Measurements from ENCODE around the gene TNFRSF8. TPM values are rescaled to one million over a fixed set of nuclear protein-coding genes. Genes with fewer than 3 reads are reported as not detected.
"Not testable (repeated sequence)": the region's sequence is repeated elsewhere in the genome, so short reads cannot be mapped to it uniquely, and the experiment has no call there.

Gene TNFRSF8
- total and polyA plus RNA-seq, 9 of the 15 experiments (the other 6 are each of a cell fraction or from before 2014, with no cell fraction given) = 3.5 to 38.4 (median 17.1) TPM

GRCh38 chr1:12044187-12044877 is 18.8 kb upstream of the TNFRSF8 start (continued):
- not testable (repeated sequence) for TF ChIP-seq PBX2 (CRISPR knock-in tag; IDR thresholded peaks at IDR 0.05; ENCODE audit: low read depth); NR2C2 (CRISPR knock-in tag; IDR thresholded peaks at IDR 0.05)
- peak; percentile 74 for TF ChIP-seq PBX2 (tag; conservative IDR thresholded peaks at IDR 0.05; ENCODE audit: low read depth)
- peak; percentile 39; the same call in 1 of the 2 replicates for TF ChIP-seq ZNF766 (CRISPR knock-in tag; conservative IDR thresholded peaks at IDR 0.05)
- TF ChIP-seq NR2C2 (tag; IDR thresholded peaks at IDR 0.05) = peak; percentile 19; the same call in 1 of the 2 replicates
- TF ChIP-seq EGR1 (conservative IDR thresholded peaks at IDR 0.05) = peak; percentile 35; the same call in 1 of the 2 replicates
- TF ChIP-seq MEIS2 (IDR thresholded peaks at IDR 0.05; ENCODE audit: partially characterized antibody) = peak; percentile 77
- TF ChIP-seq E2F6 (IDR thresholded peaks at IDR 0.05; ENCODE audit: borderline replicate concordance in 1 of 2, extremely low read depth in 1 of 2, insufficient read depth in 1 of 2, insufficient read length in 1 of 2, low read depth in 1 of 2, low read length in 1 of 2, poor library complexity in 1 of 2, severe bottlenecking in 1 of 2) = peak in 1 of 2 experiments; percentile 28
- peak; percentile 77 for TF ChIP-seq USF2 (CRISPR knock-in tag; IDR thresholded peaks at IDR 0.05)
- peak; percentile 8; the same call in 1 of the 2 replicates for TF ChIP-seq CXXC5 (CRISPR knock-in tag; IDR thresholded peaks at IDR 0.05)
- TF ChIP-seq PKNOX1 (IDR thresholded peaks at IDR 0.05) = peak; percentile 48
- TF ChIP-seq SMARCA5 (IDR thresholded peaks at IDR 0.05) = 0 out of 2 replicates have a peak, but pooled peaks have one; percentile 11
- peak; percentile 72 for TF ChIP-seq L3MBTL2 (IDR thresholded peaks at IDR 0.05)
- TF ChIP-seq RAD51 (IDR thresholded peaks at IDR 0.05; ENCODE audit: borderline replicate concordance, low read depth) = peak; percentile 81
- peak; percentile 77 for TF ChIP-seq USF1 (CRISPR knock-in tag; IDR thresholded peaks at IDR 0.05)
